GM23338 (cell line): ENCODE data around the gene FGFR2. TPM values are rescaled to one million over a fixed set of nuclear protein-coding genes. Genes with fewer than 3 reads are reported as not detected.

ENCODE experiments used
- ATAC-seq: fragments of 200-7000 bp; cut with Tn5 transposase; 3 replicates; pipeline ENCODE4 v1.9.1; 2020
- DNase-seq: peaks from one replicate; pipeline ENCODE4 v3.0.0-alpha.2; 2015; ENCODE audit warnings: low spot score
- H2AFZ ChIP-seq: fragments of 200-600 bp; sonication (generic); 2 replicates; pipeline ENCODE4 v1.8.0; 2016; ENCODE audit warnings: antibody characterized with exemption, mild to moderate bottlenecking, moderate library complexity
- H3F3A ChIP-seq: fragments of 200-600 bp; sonication (generic); replicated peaks from 2 replicates; pipeline ENCODE4 v1.8.0; 2017; ENCODE audit warnings: antibody characterized with exemption, mixed run types, low read depth
- H3K27ac ChIP-seq: fragments of 200-600 bp; sonication (generic); 2 replicates; pipeline ENCODE4 v1.6.1; 2016; ENCODE audit warnings: low read depth
- H3K27me3 ChIP-seq: fragments of 200-600 bp; sonication (generic); 2 replicates; pipeline ENCODE4 v1.8.0; 2016; ENCODE audit warnings: mild to moderate bottlenecking, mixed run types, moderate library complexity; ENCODE audit not compliant: insufficient read depth
- H3K36me3 ChIP-seq: fragments of 200-600 bp; sonication (generic); 2 replicates; pipeline ENCODE4 v1.8.0; 2016; ENCODE audit warnings: mild to moderate bottlenecking; ENCODE audit not compliant: insufficient read depth
- H3K4me1 ChIP-seq: fragments of 200-600 bp; sonication (generic); 2 replicates; pipeline ENCODE4 v1.8.0; 2016; ENCODE audit warnings: mild to moderate bottlenecking, moderate library complexity; ENCODE audit not compliant: insufficient read depth
- H3K4me2 ChIP-seq: fragments of 200-600 bp; sonication (generic); 2 replicates; pipeline ENCODE4 v1.7.1; 2017; ENCODE audit warnings: mixed run types
- H3K4me3 ChIP-seq: fragments of 200-600 bp; sonication (generic); 2 replicates; pipeline ENCODE4 v1.6.1; 2016; ENCODE audit warnings: mixed run types
- H3K79me2 ChIP-seq: fragments of 200-600 bp; sonication (generic); replicated peaks from 2 replicates; pipeline ENCODE4 v1.8.0; 2017; ENCODE audit warnings: mild to moderate bottlenecking; ENCODE audit not compliant: insufficient read depth
- H3K9me2 ChIP-seq: fragments of 200-600 bp; sonication (generic); 2 replicates; pipeline ENCODE4 v1.8.0; 2017; ENCODE audit not compliant: insufficient read depth
- H4K20me1 ChIP-seq: fragments of 200-600 bp; sonication (generic); replicated peaks from 2 replicates; pipeline ENCODE4 v1.8.0; 2017; ENCODE audit warnings: mild to moderate bottlenecking; ENCODE audit not compliant: insufficient read depth
- H3K27ac Mint-ChIP-seq: 2 replicates; pipeline ENCODE4 v1.8.0; 2020; ENCODE audit warnings: inconsistent platforms, mild to moderate bottlenecking, moderate library complexity, mixed read lengths
- H3K27me3 Mint-ChIP-seq: 3 replicates; pipeline ENCODE4 v1.8.0; 2022; ENCODE audit warnings: low read depth, mild to moderate bottlenecking, moderate library complexity, mixed read lengths, inconsistent platforms; ENCODE audit not compliant: insufficient read depth, poor library complexity
- H3K36me3 Mint-ChIP-seq: 3 replicates; pipeline ENCODE4 v1.8.0; 2021; ENCODE audit warnings: low read depth, mild to moderate bottlenecking, inconsistent platforms, moderate library complexity, mixed read lengths
- H3K4me1 Mint-ChIP-seq: 3 replicates; pipeline ENCODE4 v1.8.0; 2020; ENCODE audit warnings: mild to moderate bottlenecking, inconsistent platforms, mixed read lengths
- H3K4me3 Mint-ChIP-seq: 3 replicates; pipeline ENCODE4 v1.8.0; 2021; ENCODE audit warnings: moderate library complexity, mild to moderate bottlenecking, inconsistent platforms, mixed read lengths
- H3K9me3 Mint-ChIP-seq: 3 replicates; pipeline ENCODE4 v1.8.0; 2020; ENCODE audit warnings: moderate library complexity, mild to moderate bottlenecking, inconsistent platforms, mixed read lengths
- CTCF ChIP-seq, 2 experiments: fragments of 200-600 bp in 1 of 2; sonication (generic) in 1 of 2; conservative IDR thresholded peaks; 2 replicates each; pipeline versions ENCODE4 v1.5.1 to v1.6.1; 2016 to 2017; ENCODE audit warnings: antibody characterized with exemption in 2 of 2, low read depth in 2 of 2, mild to moderate bottlenecking in 2 of 2, moderate library complexity in 1 of 2
- EZH2 ChIP-seq: fragments of 200-600 bp; sonication (generic); IDR thresholded peaks from one replicate; pipeline ENCODE4 v1.8.0; 2017; ENCODE audit warnings: antibody characterized with exemption, mild to moderate bottlenecking, low read depth; ENCODE audit not compliant: unreplicated experiment
- EZH2phosphoT487 ChIP-seq: fragments of 200-600 bp; sonication (generic); IDR thresholded peaks from one replicate; pipeline ENCODE4 v1.8.1; 2018; ENCODE audit warnings: antibody characterized with exemption; ENCODE audit not compliant: unreplicated experiment
- NANOG ChIP-seq: IDR thresholded peaks from 2 replicates; pipeline ENCODE4 v1.6.1; 2016; ENCODE audit warnings: antibody characterized with exemption, borderline replicate concordance
- POLR2AphosphoS5 ChIP-seq: IDR thresholded peaks from 2 replicates; pipeline ENCODE4 v1.6.1; 2016; ENCODE audit warnings: antibody characterized with exemption, low read depth
- STAT1 ChIP-seq: IDR thresholded peaks from one replicate; pipeline ENCODE4 v1.6.1; 2016; ENCODE audit warnings: antibody characterized with exemption; ENCODE audit not compliant: unreplicated experiment
- ZNF114 ChIP-seq: fragments of 250-450 bp; sonication (Bioruptor Pico); IDR thresholded peaks from 2 replicates; pipeline ENCODE4 v1.5.0; 2020; ENCODE audit warnings: mild to moderate bottlenecking, moderate library complexity
- ZNF331 ChIP-seq: fragments of 250-450 bp; sonication (Bioruptor Pico); IDR thresholded peaks from 2 replicates; pipeline ENCODE4 v1.5.0; 2020; ENCODE audit warnings: low read depth, mild to moderate bottlenecking, moderate library complexity
- polyA plus RNA-seq: library from polyadenylated mRNA; unstranded; fragments of >200 nt; fragmentation: Nextera tagmentation; extraction: Ambion mirVana; gene quantifications from 2 replicates; pipeline ENCODE4 v1.2.1, GENCODE V29; 2016
- total RNA-seq: library from RNA; depleted of rRNA; stranded (reverse); fragments of >200 nt; shearing (Covaris generic); gene quantifications from 2 replicates; pipeline ENCODE4 v1.2.3, GENCODE V29; 2014
- TF ChIP-seq, protein P1 (sequence below): IDR thresholded peaks from 2 replicates; pipeline ENCODE4 v1.6.1; 2016; ENCODE audit warnings: antibody characterized with exemption

FGFR2 gene
- total and polyA plus RNA-seq, 2 experiments from 2014 or later, result 31.1 to 106 TPM

DNA sequence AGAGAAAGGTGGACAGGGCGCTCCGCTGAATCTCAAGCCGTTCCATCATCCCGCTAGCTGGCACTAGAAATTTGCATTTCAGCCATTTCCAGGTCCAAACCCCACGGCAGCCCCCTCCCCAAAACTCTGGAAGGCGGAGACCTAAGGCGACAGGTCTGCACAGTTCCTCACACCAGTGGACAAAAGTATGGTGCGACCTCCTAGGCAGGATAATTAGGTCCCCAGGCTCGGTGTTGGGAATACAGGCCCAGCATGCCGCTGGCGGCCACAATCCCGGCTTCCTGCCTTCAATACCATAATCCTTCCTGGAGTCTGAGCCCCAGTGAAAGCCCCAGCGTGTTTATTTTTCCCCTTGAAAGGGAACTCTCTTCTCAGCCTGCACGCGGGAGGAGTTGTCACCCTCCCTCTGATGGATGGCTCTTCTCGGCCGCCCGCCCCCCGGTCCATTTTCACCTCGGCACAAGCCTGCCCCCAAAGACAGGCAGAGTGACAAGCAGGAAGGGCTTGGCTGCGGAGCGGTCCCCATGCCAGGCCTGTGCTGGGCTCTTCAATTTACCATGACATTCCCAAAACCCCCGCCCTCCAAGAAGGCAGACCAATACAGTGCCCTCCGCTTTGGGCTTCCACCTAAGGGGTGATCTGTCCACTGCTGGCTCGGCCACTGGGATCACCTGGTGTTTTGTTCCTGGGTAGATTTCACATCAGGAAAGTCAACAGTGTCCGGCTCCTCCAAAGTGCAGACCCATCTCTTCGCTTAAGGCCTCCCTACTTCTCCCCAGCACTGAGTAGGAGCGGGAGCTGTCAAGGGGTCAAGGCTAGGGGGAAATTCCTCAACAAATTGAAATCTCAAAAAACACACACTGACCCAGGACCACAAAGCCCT, 2.2 kb downstream of the FGFR2 start:
- H3K36me3 Mint-ChIP-seq, result peaks cover 46% of the 10 kb centered on the region
- H3K9me3 Mint-ChIP-seq, result no peaks in the 10 kb centered on the region; the same call in 2 of the 3 replicates
- peaks cover 38% of the 10 kb centered on the region for H4K20me1 ChIP-seq
- peaks cover 13% of the 10 kb centered on the region; the same call in 1 of the 2 replicates for H3F3A ChIP-seq
- peak overlapping the region; percentile 94 for H3K4me3 Mint-ChIP-seq
- H3K27ac ChIP-seq, result peak overlapping the region; percentile 91
- peaks cover 29% of the 10 kb centered on the region for H3K36me3 ChIP-seq
- H3K4me1 ChIP-seq, result peaks cover 66% of the 10 kb centered on the region
- peaks cover 70% of the 10 kb centered on the region for H3K4me1 Mint-ChIP-seq
- ATAC-seq (peak; percentile 11), DNase-seq (peak; percentile 55)
- no peak overlapping the region for H2AFZ ChIP-seq
- H3K27me3 ChIP-seq, result no peaks in the 10 kb centered on the region
- TF ChIP-seq, protein P1, sequence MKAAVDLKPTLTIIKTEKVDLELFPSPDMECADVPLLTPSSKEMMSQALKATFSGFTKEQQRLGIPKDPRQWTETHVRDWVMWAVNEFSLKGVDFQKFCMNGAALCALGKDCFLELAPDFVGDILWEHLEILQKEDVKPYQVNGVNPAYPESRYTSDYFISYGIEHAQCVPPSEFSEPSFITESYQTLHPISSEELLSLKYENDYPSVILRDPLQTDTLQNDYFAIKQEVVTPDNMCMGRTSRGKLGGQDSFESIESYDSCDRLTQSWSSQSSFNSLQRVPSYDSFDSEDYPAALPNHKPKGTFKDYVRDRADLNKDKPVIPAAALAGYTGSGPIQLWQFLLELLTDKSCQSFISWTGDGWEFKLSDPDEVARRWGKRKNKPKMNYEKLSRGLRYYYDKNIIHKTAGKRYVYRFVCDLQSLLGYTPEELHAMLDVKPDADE, result no peak
- no peak for TF ChIP-seq EZH2
- no peak for TF ChIP-seq ZNF114 (CRISPR knock-in tag)
- TF ChIP-seq POLR2AphosphoS5, result 0 out of 2 replicates have a peak, but pooled peaks have one; percentile 2
- TF ChIP-seq ZNF331 (CRISPR knock-in tag), result no peak
- TF ChIP-seq STAT1, result no peak
- TF ChIP-seq EZH2phosphoT487, result no peak
- peak in 1 of 2 experiments; percentile 7; a peak in 1 of 4 replicates for TF ChIP-seq CTCF (conservative IDR thresholded peaks at IDR 0.05; ENCODE audit: low read depth in 2 of 2)
- peaks cover 23% of the 10 kb centered on the region for H3K27me3 Mint-ChIP-seq
- H3K4me3 ChIP-seq, result peak overlapping the region; percentile 82
- peaks cover 73% of the 10 kb centered on the region for H3K79me2 ChIP-seq
- H3K27ac Mint-ChIP-seq, result peak overlapping the region; percentile 98
- H3K9me2 ChIP-seq, result no peaks in the 10 kb centered on the region
- H3K4me2 ChIP-seq, result peak overlapping the region; percentile 70

GRCh38 chr10:121595351-121595805, 2.9 kb downstream of the FGFR2 start:
- H3K36me3 Mint-ChIP-seq, result peaks cover 50% of the 10 kb centered on the region
- Histone ChIP-seq H3K79me2 (peaks cover 80% of the 10 kb centered on the region), H4K20me1 (peaks cover 45% of the 10 kb centered on the region), H3K9me2 (no peaks in the 10 kb centered on the region), H2AFZ (no peak overlapping the region), H3K4me1 (peaks cover 66% of the 10 kb centered on the region), H3K36me3 (peaks cover 30% of the 10 kb centered on the region), H3K27me3 (no peaks in the 10 kb centered on the region), H3K27ac (peak overlapping the region; percentile 91; the same call in 1 of the 2 replicates), H3K4me2 (peak overlapping the region; percentile 70), H3F3A (peaks cover 13% of the 10 kb centered on the region; the same call in 1 of the 2 replicates), H3K4me3 (peak overlapping the region; percentile 82)
- H3K9me3 Mint-ChIP-seq, result no peaks in the 10 kb centered on the region; the same call in 2 of the 3 replicates
- peak overlapping the region; percentile 98 for H3K27ac Mint-ChIP-seq
- peak overlapping the region; percentile 94 for H3K4me3 Mint-ChIP-seq
- DNase-seq, result no peak
- H3K27me3 Mint-ChIP-seq, result peaks cover 20% of the 10 kb centered on the region
- TF ChIP-seq EZH2phosphoT487, result no peak
- TF ChIP-seq NANOG, result no peak
- no peak for TF ChIP-seq STAT1
- TF ChIP-seq, protein P1, result no peak
- no peak for TF ChIP-seq EZH2
- no peak for TF ChIP-seq ZNF331 (CRISPR knock-in tag)
- no peak for ATAC-seq
- H3K4me1 Mint-ChIP-seq, result peaks cover 68% of the 10 kb centered on the region
